ENCODE data around the gene CAMK4.

CAMK4 gene

GRCh38 chr5:111309384-111309783 lies 85.2 kb downstream of the CAMK4 start:
- in situ Hi-C loops (cut with HindIII; ENCODE audit: low sequenced_read_pairs) = no loop called here
- no peak overlapping the region for H3K4me3 ChIP-seq (ENCODE audit: low read depth, low read length)
- no peak for DNase-seq (ENCODE audit: low read depth, low spot score)
- no peak for TF ChIP-seq CTCF (IDR thresholded peaks at IDR 0.05; ENCODE audit: low read depth, low read length)

GRCh38 chr5:111310711-111311620 lies 86.8 kb downstream of the CAMK4 start:
- in situ Hi-C loops (cut with HindIII; ENCODE audit: low sequenced_read_pairs) = no loop called here
- no peak overlapping the region for H3K4me3 ChIP-seq (ENCODE audit: low read depth, low read length)
- no peak for TF ChIP-seq CTCF (IDR thresholded peaks at IDR 0.05; ENCODE audit: low read depth, low read length)
- DNase-seq (ENCODE audit: low read depth, low spot score) = no peak

- in situ Hi-C loops (cut with HindIII; ENCODE audit: low sequenced_read_pairs) = no loop called here
- TF ChIP-seq CTCF (IDR thresholded peaks at IDR 0.05; ENCODE audit: low read depth, low read length) = no peak
- no peak for DNase-seq (ENCODE audit: low read depth, low spot score)
- H3K4me3 ChIP-seq (ENCODE audit: low read depth, low read length) = no peak overlapping the region
Measured at GRCh38 chr5:111311666-111312065, 87.5 kb downstream of the CAMK4 start.

- no peak for DNase-seq (ENCODE audit: low read depth, low spot score)
- in situ Hi-C loops (cut with HindIII; ENCODE audit: low sequenced_read_pairs) = no loop called here
- TF ChIP-seq CTCF (IDR thresholded peaks at IDR 0.05; ENCODE audit: low read depth, low read length) = no peak
- H3K4me3 ChIP-seq (ENCODE audit: low read depth, low read length) = no peak overlapping the region
Measured at GRCh38 chr5:111313017-111313724, 89.0 kb downstream of the CAMK4 start.

- no peak for DNase-seq (ENCODE audit: low read depth, low spot score)
- in situ Hi-C loops (cut with HindIII; ENCODE audit: low sequenced_read_pairs) = no loop called here
- H3K4me3 ChIP-seq (ENCODE audit: low read depth, low read length) = no peak overlapping the region
- TF ChIP-seq CTCF (IDR thresholded peaks at IDR 0.05; ENCODE audit: low read depth, low read length) = no peak
Measured at GRCh38 chr5:111320953-111321352, 96.8 kb downstream of the CAMK4 start.

- no peak for DNase-seq (ENCODE audit: low read depth, low spot score)
- in situ Hi-C loops (cut with HindIII; ENCODE audit: low sequenced_read_pairs) = no loop called here
- TF ChIP-seq CTCF (IDR thresholded peaks at IDR 0.05; ENCODE audit: low read depth, low read length) = no peak
- H3K4me3 ChIP-seq (ENCODE audit: low read depth, low read length) = no peak overlapping the region
Measured at GRCh38 chr5:111321376-111321775, 97.2 kb downstream of the CAMK4 start.
